GM13976 (cell line): ENCODE results near the gene ARL5A.

Experiments
- DNase-seq: peaks from one replicate; pipeline ENCODE4 v3.0.0; 2012; ENCODE audit warnings: low spot score
- in situ Hi-C: fragments of 300-500 bp; cut with MboI; formaldehyde crosslinking; loops from one replicate; pipeline ENCODE4 v1.12.0; 2022; ENCODE audit warnings: low sequenced_read_pairs, mixed read lengths, inconsistent platforms; ENCODE audit not compliant: unreplicated experiment
- TF ChIP-seq, protein P1 (sequence below): IDR thresholded peaks from 2 replicates; pipeline ENCODE4 v1.5.1; 2012; ENCODE audit warnings: borderline replicate concordance, mild to moderate bottlenecking; ENCODE audit not compliant: insufficient read depth; ENCODE audit errors: extremely low read depth, missing control alignments, control extremely low read depth

ARL5A gene

GRCh38 chr2:151781642-151782041 lies 46.6 kb downstream of the ARL5A start:
- no peak for DNase-seq
- in situ Hi-C loops: no loop called here
- TF ChIP-seq, protein P1, sequence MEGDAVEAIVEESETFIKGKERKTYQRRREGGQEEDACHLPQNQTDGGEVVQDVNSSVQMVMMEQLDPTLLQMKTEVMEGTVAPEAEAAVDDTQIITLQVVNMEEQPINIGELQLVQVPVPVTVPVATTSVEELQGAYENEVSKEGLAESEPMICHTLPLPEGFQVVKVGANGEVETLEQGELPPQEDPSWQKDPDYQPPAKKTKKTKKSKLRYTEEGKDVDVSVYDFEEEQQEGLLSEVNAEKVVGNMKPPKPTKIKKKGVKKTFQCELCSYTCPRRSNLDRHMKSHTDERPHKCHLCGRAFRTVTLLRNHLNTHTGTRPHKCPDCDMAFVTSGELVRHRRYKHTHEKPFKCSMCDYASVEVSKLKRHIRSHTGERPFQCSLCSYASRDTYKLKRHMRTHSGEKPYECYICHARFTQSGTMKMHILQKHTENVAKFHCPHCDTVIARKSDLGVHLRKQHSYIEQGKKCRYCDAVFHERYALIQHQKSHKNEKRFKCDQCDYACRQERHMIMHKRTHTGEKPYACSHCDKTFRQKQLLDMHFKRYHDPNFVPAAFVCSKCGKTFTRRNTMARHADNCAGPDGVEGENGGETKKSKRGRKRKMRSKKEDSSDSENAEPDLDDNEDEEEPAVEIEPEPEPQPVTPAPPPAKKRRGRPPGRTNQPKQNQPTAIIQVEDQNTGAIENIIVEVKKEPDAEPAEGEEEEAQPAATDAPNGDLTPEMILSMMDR: no peak

GRCh38 chr2:151780938-151781337 lies 47.3 kb downstream of the ARL5A start:
- TF ChIP-seq, protein P1: no peak
- in situ Hi-C loops: no loop called here
- DNase-seq: no peak

- TF ChIP-seq, protein P1: no peak
- DNase-seq: no peak
- in situ Hi-C loops: no loop called here
Measured at GRCh38 chr2:151777935-151778334, 50.3 kb downstream of the ARL5A start.

DNA sequence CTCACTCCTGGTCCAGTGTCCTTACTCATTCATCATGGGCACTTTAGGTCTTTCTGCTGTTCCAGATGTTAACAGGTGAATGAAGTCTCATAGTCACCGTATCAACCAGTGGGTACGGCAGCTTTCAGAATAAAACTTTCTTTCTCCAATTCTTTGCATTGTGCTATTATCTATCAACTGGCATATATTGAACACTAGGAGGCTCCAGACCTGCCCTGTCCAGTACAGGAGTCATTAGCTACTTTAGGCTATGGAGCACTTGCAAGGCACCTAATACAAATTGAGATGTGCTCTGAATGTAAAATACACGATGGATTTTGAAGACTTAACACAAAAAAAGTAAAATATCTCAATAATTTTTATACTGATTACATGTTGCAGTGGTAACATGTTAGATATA lies 50.7 kb downstream of the ARL5A start:
- in situ Hi-C loops: no loop called here
- TF ChIP-seq, protein P1: no peak
- DNase-seq: no peak

GRCh38 chr2:151776367-151776766 lies 51.9 kb downstream of the ARL5A start:
- in situ Hi-C loops: no loop called here

DNA sequence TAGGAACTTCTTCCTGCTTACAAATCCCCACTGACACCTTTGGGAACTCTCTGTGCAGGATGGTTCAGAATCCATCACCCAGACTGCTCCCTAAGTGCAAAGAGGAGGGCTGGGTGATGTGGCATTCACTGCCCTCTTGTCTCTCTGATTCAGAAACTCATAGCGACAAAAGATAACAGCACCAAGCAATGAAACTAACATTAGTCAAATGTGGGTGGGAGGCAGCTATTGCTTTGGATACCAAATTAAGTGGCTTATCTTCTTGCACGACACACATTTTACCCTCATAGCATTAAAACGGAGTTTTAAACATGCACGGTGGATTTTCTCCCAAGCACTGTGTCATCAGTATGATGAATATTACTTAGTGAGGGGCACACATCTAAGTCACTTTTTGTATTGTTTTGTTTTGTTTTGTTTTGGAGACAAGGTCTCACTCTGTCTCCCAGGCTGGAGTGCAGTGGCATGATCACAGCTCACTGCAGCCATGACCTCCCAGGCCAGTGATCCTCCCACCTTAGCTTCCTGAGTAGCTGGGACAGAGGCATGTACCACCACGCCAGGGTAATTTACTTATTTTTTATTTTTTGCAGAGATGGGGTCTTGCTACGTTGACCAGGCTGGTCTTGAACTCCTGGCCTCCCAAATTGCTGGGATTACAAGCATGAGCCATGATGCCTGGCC lies 53.0 kb downstream of the ARL5A start:
- in situ Hi-C loops: no loop called here
- no peak for DNase-seq
- TF ChIP-seq, protein P1: no peak

More at GRCh38 chr2:151776367-151776766, 51.9 kb downstream of the ARL5A start:
- no peak for DNase-seq
- TF ChIP-seq, protein P1: no peak
